Kidney epithelial cell (primary cell): ENCODE results near the gene ST3GAL4. TPM values are rescaled to one million over a fixed set of nuclear protein-coding genes. Genes with fewer than 3 reads are reported as not detected.

Experiments
- DNase-seq: peaks from one replicate; pipeline ENCODE4 v3.0.0-alpha.2; 2010; ENCODE audit warnings: low read depth
- H3K27me3 ChIP-seq: 2 replicates; pipeline ENCODE4 v1.6.0; 2011; ENCODE audit warnings: low read length; ENCODE audit not compliant: control insufficient read depth, insufficient read depth
- H3K36me3 ChIP-seq: 2 replicates; pipeline ENCODE4 v1.5.1; 2011; ENCODE audit warnings: low read length; ENCODE audit not compliant: control insufficient read depth, insufficient read depth
- H3K4me3 ChIP-seq: 2 replicates; pipeline ENCODE4 v1.5.1; 2011; ENCODE audit warnings: low read depth, mild to moderate bottlenecking, control low read depth, low read length
- CTCF ChIP-seq: IDR thresholded peaks from 2 replicates; pipeline ENCODE4 v1.5.1; 2011; ENCODE audit warnings: mild to moderate bottlenecking, moderate library complexity, low read length, control low read depth, inconsistent platforms; ENCODE audit not compliant: insufficient read depth, poor library complexity, severe bottlenecking
- total RNA-seq: library from RNA; depleted of rRNA; stranded (reverse); fragments of >200 nt; gene quantifications from 2 replicates; pipeline ENCODE4 v1.2.3, GENCODE V29; 2015

Gene ST3GAL4
- total RNA-seq, 1 donor from 2014 or later: 12.7 TPM

DNA sequence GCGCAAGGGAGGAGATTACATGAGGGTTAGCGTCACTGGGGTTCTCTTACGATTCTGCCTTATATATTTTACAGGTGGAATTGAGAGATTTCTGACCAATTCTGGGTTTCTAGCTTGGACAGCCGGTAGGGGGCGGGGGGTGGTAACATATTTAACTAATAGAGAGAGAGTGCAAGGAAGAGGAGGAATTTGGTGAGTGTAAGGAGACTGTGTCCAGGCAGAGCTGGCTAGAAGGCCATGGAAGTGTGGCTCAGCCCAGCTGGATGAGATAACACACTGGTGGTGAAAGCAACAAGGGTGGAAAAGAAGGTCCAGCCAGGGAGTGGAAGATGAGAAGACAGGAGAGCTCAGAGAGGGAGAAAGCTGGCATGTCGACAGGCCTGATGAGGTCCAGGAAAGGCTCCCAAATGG is 56.5 kb downstream of the ST3GAL4 start:
- Histone ChIP-seq H3K36me3 (peaks cover 2% of the 10 kb centered on the region), H3K4me3 (no peak overlapping the region), H3K27me3 (no peaks in the 10 kb centered on the region)
- DNase-seq: no peak
- peak; percentile 11 for TF ChIP-seq CTCF

DNA sequence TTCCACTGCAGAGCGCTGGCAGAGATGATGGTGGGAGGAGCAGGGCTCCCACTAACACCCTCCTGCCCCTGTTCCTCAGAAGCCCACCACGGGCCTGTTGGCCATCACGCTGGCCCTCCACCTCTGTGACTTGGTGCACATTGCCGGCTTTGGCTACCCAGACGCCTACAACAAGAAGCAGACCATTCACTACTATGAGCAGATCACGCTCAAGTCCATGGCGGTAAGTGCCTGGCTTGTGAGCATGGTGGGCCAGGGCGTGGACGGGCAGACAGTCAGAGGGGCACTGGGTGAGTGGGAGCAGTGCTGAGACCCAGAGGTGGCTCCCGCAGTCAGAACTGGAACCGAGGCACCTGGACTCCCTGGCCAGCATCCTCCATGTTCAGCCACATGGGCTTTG is 57.9 kb downstream of the ST3GAL4 start:
- no peaks in the 10 kb centered on the region for H3K36me3 ChIP-seq
- no peaks in the 10 kb centered on the region for H3K27me3 ChIP-seq
- H3K4me3 ChIP-seq: no peak overlapping the region
- DNase-seq: no peak
- TF ChIP-seq CTCF: no peak

GRCh38 chr11:126413843-126414405 is 58.4 kb downstream of the ST3GAL4 start:
- Histone ChIP-seq H3K36me3 (no peaks in the 10 kb centered on the region), H3K4me3 (no peak overlapping the region), H3K27me3 (no peaks in the 10 kb centered on the region)
- no peak for DNase-seq
- TF ChIP-seq CTCF: no peak

- DNase-seq: no peak
- Histone ChIP-seq H3K27me3 (no peaks in the 10 kb centered on the region), H3K4me3 (no peak overlapping the region), H3K36me3 (no peaks in the 10 kb centered on the region)
- no peak for TF ChIP-seq CTCF
These were observed 59.1 kb downstream of the ST3GAL4 start for GRCh38 chr11:126414615-126415014.

DNA sequence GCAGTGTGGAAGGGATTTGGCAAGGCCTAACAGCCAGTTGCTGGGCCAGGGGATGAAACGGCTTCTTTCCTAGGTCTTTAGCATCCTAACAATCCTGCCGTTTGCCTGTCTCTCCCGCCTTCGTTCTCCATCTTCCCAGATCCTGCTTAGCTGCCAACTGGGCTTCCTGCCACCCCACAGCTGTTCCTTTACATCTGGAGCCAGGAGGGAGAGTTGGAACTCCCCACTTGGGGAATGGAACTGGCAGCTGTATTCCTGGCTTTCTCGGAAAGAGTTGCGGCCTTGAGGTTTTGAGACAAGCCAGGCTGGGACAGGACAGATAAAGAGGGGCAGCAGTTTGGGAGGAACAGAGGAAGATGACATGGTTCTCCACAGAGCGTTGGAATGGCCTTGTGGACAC is 59.6 kb downstream of the ST3GAL4 start:
- H3K36me3 ChIP-seq: no peaks in the 10 kb centered on the region
- H3K4me3 ChIP-seq: no peak overlapping the region
- no peak for DNase-seq
- TF ChIP-seq CTCF: no peak
- H3K27me3 ChIP-seq: no peaks in the 10 kb centered on the region
